ENCODE measurements around the gene FBN1. TPM values are rescaled to one million over a fixed set of nuclear protein-coding genes. Genes with fewer than 3 reads are reported as not detected.

FBN1 gene
- total RNA-seq, 1 experiment from 2014 or later = 0.43 TPM

DNA sequence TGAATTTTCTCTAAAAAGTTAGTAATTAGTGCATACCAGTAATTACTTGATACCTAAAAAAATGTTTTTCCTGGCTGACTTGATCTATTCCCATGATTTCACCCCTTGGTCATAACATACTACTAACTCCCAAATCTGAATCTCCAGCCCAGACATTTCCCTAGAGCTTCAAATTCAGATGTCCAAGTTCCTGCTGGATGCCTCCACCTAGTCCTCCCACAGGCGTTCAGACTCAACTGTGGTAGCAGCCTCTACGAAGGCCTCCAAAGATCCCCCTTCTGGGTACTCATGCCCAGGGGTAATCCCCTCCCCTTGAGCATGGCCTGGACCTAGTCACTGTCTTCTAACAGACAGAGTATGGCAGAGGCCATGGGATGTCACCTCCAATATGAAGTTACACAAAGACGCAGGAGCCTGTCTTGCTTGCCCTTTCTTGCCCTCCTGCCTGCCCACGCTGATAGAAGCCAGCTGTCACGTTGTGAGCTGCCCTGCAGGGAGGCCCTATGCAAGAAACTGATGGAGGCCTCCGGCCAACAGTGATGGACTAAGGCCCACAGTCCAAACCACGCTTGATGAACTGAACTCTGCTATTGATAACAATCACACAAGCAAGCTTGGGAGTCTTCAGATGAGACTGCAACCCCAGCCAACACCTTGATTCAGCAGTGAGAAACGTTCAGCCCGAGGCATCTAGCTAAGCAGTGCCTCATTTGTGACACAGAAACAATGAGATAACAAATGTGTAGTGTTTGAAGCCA is 8.6 kb upstream of the FBN1 start:
- Histone ChIP-seq H3K36me3 (ENCODE audit: control insufficient read depth, insufficient read depth, low read length) (no peaks in the 10 kb centered on the region), H3K27me3 (replicated peaks; ENCODE audit: control insufficient read depth, insufficient read depth, low read length) (no peaks in the 10 kb centered on the region), H3K9me3 (no peaks in the 10 kb centered on the region), H3K4me1 (no peaks in the 10 kb centered on the region), H3K4me3 (ENCODE audit: low read depth, low read length) (no peak overlapping the region)
- ChIA-PET POLR2A (no interaction called here), CTCF (no interaction called here)
- H3K4me3 Mint-ChIP-seq (ENCODE audit: unreplicated experiment) = no peak overlapping the region
- no peak for DNase-seq
- no peaks in the 10 kb centered on the region for H3K9me3 Mint-ChIP-seq (ENCODE audit: unreplicated experiment)
- TF ChIP-seq CTCF (IDR thresholded peaks at IDR 0.05; ENCODE audit: insufficient read depth in 1 of 2, low read depth in 1 of 2, low read length in 1 of 2, severe bottlenecking in 1 of 2, unreplicated experiment in 1 of 2) = no peak
- H3K4me1 Mint-ChIP-seq (ENCODE audit: low read depth, unreplicated experiment) = no peaks in the 10 kb centered on the region
- no peaks in the 10 kb centered on the region for H3K36me3 Mint-ChIP-seq (ENCODE audit: insufficient read depth, unreplicated experiment)
- peaks cover 16% of the 10 kb centered on the region for H3K27me3 Mint-ChIP-seq (ENCODE audit: insufficient read depth, unreplicated experiment)
- BruUV-seq (replicated peaks) = no TSS peak
- intact Hi-C loops (cut with micrococcal nuclease; ENCODE audit: unreplicated experiment) = no loop called here
- no peak overlapping the region for H3K27ac Mint-ChIP-seq (ENCODE audit: unreplicated experiment)

DNA sequence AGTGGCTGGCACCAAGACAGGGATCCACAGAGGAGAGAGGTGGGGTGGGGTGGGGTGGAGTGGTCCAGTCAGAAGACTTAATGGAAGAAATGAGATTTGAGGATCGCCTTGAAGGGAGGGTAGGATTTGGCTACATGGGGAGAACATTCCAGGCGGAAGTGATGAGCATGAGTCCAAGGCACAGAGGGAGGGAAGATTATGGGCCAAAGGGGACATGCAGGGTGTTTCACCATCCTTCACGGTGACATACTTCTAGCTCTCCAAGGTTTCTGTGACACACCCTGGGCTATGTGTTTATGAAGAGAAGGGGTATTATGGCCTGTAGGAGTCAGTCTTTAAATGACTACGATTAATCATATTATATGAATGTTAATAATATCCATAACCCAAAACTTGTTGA is 7.7 kb upstream of the FBN1 start:
- Histone ChIP-seq H3K27me3 (replicated peaks; ENCODE audit: control insufficient read depth, insufficient read depth, low read length) (no peaks in the 10 kb centered on the region), H3K9me3 (no peaks in the 10 kb centered on the region), H3K4me1 (no peaks in the 10 kb centered on the region), H3K4me3 (ENCODE audit: low read depth, low read length) (no peak overlapping the region), H3K36me3 (ENCODE audit: control insufficient read depth, insufficient read depth, low read length) (no peaks in the 10 kb centered on the region)
- intact Hi-C loops (cut with micrococcal nuclease; ENCODE audit: unreplicated experiment) = no loop called here
- Mint-ChIP-seq H3K4me1 (ENCODE audit: low read depth, unreplicated experiment) (no peaks in the 10 kb centered on the region), H3K36me3 (ENCODE audit: insufficient read depth, unreplicated experiment) (no peaks in the 10 kb centered on the region), H3K27ac (ENCODE audit: unreplicated experiment) (no peak overlapping the region), H3K27me3 (ENCODE audit: insufficient read depth, unreplicated experiment) (peaks cover 13% of the 10 kb centered on the region), H3K4me3 (ENCODE audit: unreplicated experiment) (no peak overlapping the region), H3K9me3 (ENCODE audit: unreplicated experiment) (no peaks in the 10 kb centered on the region)
- CTCF ChIA-PET = no interaction called here
- BruUV-seq (replicated peaks) = no TSS peak
- DNase-seq = no peak
- TF ChIP-seq CTCF (IDR thresholded peaks at IDR 0.05; ENCODE audit: insufficient read depth in 1 of 2, low read depth in 1 of 2, low read length in 1 of 2, severe bottlenecking in 1 of 2, unreplicated experiment in 1 of 2) = no peak
- POLR2A ChIA-PET = no interaction called here

DNA sequence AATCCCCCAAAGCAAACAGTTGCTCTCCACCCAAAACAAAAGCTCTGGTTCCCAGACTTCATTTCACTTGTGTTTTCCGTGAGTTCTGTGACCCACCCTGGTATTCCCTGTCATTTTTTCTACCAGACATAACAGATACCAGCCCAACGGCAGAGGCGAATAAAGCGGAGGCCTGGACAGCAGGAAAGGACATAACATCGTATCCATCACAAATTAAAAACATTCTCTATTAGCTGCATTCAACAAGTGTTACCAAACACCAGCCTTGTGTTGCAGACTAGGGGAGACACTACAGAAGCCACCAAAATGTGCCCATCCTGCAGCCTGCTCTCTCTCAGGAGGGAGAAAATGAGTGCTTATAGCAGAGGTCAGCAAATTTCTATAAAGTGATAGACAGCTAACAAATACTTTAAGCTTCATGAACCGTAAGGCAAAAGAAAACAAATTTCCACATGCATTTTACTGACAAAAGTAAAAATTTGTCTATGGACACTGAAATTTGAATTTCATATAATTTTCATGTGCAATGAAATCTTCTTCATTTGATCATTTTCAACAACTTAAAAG is 7.1 kb upstream of the FBN1 start:
- Mint-ChIP-seq H3K9me3 (ENCODE audit: unreplicated experiment) (no peaks in the 10 kb centered on the region), H3K27me3 (ENCODE audit: insufficient read depth, unreplicated experiment) (peaks cover 10% of the 10 kb centered on the region), H3K4me1 (ENCODE audit: low read depth, unreplicated experiment) (no peaks in the 10 kb centered on the region), H3K4me3 (ENCODE audit: unreplicated experiment) (no peak overlapping the region), H3K36me3 (ENCODE audit: insufficient read depth, unreplicated experiment) (no peaks in the 10 kb centered on the region), H3K27ac (ENCODE audit: unreplicated experiment) (no peak overlapping the region)
- no peak for DNase-seq
- no peak overlapping the region for H3K4me3 ChIP-seq (ENCODE audit: low read depth, low read length)
- no peaks in the 10 kb centered on the region for H3K9me3 ChIP-seq
- no peaks in the 10 kb centered on the region for H3K4me1 ChIP-seq
- intact Hi-C loops (cut with micrococcal nuclease; ENCODE audit: unreplicated experiment) = no loop called here
- CTCF ChIA-PET = no interaction called here
- H3K36me3 ChIP-seq (ENCODE audit: control insufficient read depth, insufficient read depth, low read length) = no peaks in the 10 kb centered on the region
- no peak for TF ChIP-seq CTCF (IDR thresholded peaks at IDR 0.05; ENCODE audit: insufficient read depth in 1 of 2, low read depth in 1 of 2, low read length in 1 of 2, severe bottlenecking in 1 of 2, unreplicated experiment in 1 of 2)
- H3K27me3 ChIP-seq (replicated peaks; ENCODE audit: control insufficient read depth, insufficient read depth, low read length) = no peaks in the 10 kb centered on the region
- BruUV-seq (replicated peaks) = no TSS peak
- POLR2A ChIA-PET = no interaction called here
